Cardiac muscle cell (in vitro differentiated cells and primary cell): Measurements from ENCODE around the gene FBXO48. TPM values are rescaled to one million over a fixed set of nuclear protein-coding genes. Genes with fewer than 3 reads are reported as not detected.
A peak's percentile ranks its signal among the peaks of the same experiment; 100 is the strongest.

ENCODE experiments used
- DNase-seq, 2 donors: peaks; one replicate each; pipeline versions ENCODE4 v3.0.0 to v3.0.0-alpha.2; 2010 to 2017; ENCODE audit warnings: low read depth in 1 of 2, low spot score in 1 of 2
- H3K27ac ChIP-seq: fragments of 200-600 bp; sonication (generic); 2 replicates; pipeline ENCODE4 v1.5.1; 2016
- H3K27me3 ChIP-seq: fragments of 200-600 bp; sonication (generic); 2 replicates; pipeline ENCODE4 v1.6.0; 2016; ENCODE audit warnings: control low read depth
- H3K36me3 ChIP-seq: fragments of 200-600 bp; sonication (generic); 2 replicates; pipeline ENCODE4 v1.5.1; 2016; ENCODE audit warnings: control low read depth
- H3K4me1 ChIP-seq: fragments of 200-600 bp; sonication (generic); 2 replicates; pipeline ENCODE4 v1.8.1; 2017; ENCODE audit warnings: low read depth, mild to moderate bottlenecking, mixed run types
- H3K4me3 ChIP-seq: fragments of 200-600 bp; sonication (generic); 2 replicates; pipeline ENCODE4 v1.5.1; 2016; ENCODE audit warnings: mild to moderate bottlenecking
- H3K9me3 ChIP-seq: fragments of 200-600 bp; sonication (generic); 2 replicates; pipeline ENCODE4 v1.5.1; 2017; ENCODE audit warnings: low read depth, mild to moderate bottlenecking, control low read depth
- polyA plus RNA-seq: library from polyadenylated mRNA; unstranded; fragments of >200 nt; fragmentation: Nextera tagmentation; extraction: Ambion mirVana; gene quantifications from 2 replicates; pipeline ENCODE4 v1.2.1, GENCODE V29; 2016
- total RNA-seq: library from RNA; depleted of rRNA; stranded (reverse); fragments of >200 nt; gene quantifications from 2 replicates; pipeline ENCODE4 v1.2.3, GENCODE V29; 2016
- TF ChIP-seq, protein P1 (sequence below): IDR thresholded peaks from 2 replicates; pipeline ENCODE4 v1.5.1; 2012; ENCODE audit warnings: low read depth, mild to moderate bottlenecking, low read length

Gene FBXO48
- total and polyA plus RNA-seq, 2 experiments from 2014 or later, result 0.50 to 0.66 TPM

DNA sequence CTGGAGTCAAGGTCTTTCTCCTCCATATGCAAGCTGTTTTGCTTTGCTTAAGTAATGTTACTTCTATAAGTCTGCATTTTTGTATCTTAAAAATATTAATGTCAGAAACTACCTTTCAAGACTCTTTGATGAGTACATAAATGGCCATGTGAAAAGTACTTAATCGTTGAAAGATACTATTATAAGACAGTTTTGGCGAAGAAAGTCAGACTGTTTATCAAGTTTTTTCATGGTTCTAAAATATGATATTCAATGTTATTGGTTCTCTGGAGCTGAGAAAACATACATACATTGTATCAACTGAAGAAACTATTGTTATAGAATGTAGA, 25.1 kb downstream of the FBXO48 start:
- Histone ChIP-seq H3K36me3 (no peaks in the 10 kb centered on the region), H3K9me3 (peaks cover 3% of the 10 kb centered on the region), H3K27me3 (no peaks in the 10 kb centered on the region), H3K27ac (no peak overlapping the region), H3K4me3 (no peak overlapping the region), H3K4me1 (peaks cover 21% of the 10 kb centered on the region)
- TF ChIP-seq, protein P1, sequence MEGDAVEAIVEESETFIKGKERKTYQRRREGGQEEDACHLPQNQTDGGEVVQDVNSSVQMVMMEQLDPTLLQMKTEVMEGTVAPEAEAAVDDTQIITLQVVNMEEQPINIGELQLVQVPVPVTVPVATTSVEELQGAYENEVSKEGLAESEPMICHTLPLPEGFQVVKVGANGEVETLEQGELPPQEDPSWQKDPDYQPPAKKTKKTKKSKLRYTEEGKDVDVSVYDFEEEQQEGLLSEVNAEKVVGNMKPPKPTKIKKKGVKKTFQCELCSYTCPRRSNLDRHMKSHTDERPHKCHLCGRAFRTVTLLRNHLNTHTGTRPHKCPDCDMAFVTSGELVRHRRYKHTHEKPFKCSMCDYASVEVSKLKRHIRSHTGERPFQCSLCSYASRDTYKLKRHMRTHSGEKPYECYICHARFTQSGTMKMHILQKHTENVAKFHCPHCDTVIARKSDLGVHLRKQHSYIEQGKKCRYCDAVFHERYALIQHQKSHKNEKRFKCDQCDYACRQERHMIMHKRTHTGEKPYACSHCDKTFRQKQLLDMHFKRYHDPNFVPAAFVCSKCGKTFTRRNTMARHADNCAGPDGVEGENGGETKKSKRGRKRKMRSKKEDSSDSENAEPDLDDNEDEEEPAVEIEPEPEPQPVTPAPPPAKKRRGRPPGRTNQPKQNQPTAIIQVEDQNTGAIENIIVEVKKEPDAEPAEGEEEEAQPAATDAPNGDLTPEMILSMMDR, result no peak
- no peak for DNase-seq

DNA sequence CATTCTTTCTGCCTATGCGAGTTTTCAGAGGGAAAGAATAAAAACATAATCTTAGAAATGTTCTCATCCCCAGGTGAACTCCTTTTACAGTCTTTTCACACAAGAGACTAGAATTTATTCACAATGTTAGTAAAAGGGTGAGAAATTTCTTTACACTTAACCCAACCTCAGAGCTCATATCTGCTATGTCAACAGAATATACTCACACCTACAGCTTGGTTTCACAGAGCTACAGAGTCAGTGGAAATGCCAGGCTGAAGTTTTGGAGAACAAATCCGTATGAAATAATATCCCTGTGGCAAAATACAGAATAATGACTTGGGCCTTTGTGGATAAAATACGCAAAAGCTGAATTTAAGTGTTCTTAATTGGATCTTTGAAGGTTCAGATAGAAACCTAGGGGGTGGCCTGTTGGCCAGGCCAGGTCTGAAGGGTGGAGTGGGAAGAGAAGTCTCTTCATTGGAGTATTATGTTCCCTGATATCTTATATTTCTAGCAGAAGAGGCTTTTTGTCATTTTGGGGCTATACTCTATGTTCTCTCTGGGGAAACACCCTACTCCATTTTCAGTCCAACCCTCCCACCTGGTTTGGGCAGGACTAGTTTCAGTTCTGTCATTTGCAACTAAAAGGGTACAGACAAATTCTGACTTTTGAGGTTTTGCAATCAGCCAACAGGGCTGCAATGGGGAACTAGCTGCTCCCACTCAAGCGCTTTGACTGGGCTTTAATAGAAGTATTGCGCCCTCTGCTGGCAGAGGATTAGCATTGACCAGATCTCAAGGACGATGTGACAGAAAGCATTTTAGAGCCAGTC, 25.7 kb downstream of the FBXO48 start:
- peak; percentile 93 to 96 for DNase-seq
- peaks cover 26% of the 10 kb centered on the region for H3K4me1 ChIP-seq
- peaks cover 3% of the 10 kb centered on the region for H3K9me3 ChIP-seq
- no peaks in the 10 kb centered on the region for H3K27me3 ChIP-seq
- H3K36me3 ChIP-seq, result no peaks in the 10 kb centered on the region
- no peak overlapping the region for H3K4me3 ChIP-seq
- peak overlapping the region; percentile 84 for H3K27ac ChIP-seq
- TF ChIP-seq, protein P1, result peak; percentile 83

GRCh38 chr2:68438455-68439303, 28.4 kb downstream of the FBXO48 start:
- Histone ChIP-seq H3K27me3 (no peaks in the 10 kb centered on the region), H3K27ac (no peak overlapping the region), H3K4me1 (peaks cover 38% of the 10 kb centered on the region), H3K36me3 (no peaks in the 10 kb centered on the region), H3K9me3 (peaks cover 3% of the 10 kb centered on the region), H3K4me3 (no peak overlapping the region)
- TF ChIP-seq, protein P1, result no peak
- peak in 1 of 2 donors; percentile 40 for DNase-seq

- H3K36me3 ChIP-seq, result no peaks in the 10 kb centered on the region
- peaks cover 34% of the 10 kb centered on the region for H3K4me1 ChIP-seq
- no peaks in the 10 kb centered on the region for H3K27me3 ChIP-seq
- DNase-seq, result peak in 1 of 2 donors; percentile 34
- TF ChIP-seq, protein P1, result no peak
- H3K27ac ChIP-seq, result peak overlapping the region; percentile 91
- no peaks in the 10 kb centered on the region for H3K9me3 ChIP-seq
- no peak overlapping the region for H3K4me3 ChIP-seq
Measured at GRCh38 chr2:68436270-68436669, 30.8 kb downstream of the FBXO48 start.

- TF ChIP-seq, protein P1, result no peak
- H3K36me3 ChIP-seq, result no peaks in the 10 kb centered on the region
- peaks cover 32% of the 10 kb centered on the region for H3K4me1 ChIP-seq
- no peak overlapping the region for H3K4me3 ChIP-seq
- no peaks in the 10 kb centered on the region for H3K9me3 ChIP-seq
- no peaks in the 10 kb centered on the region for H3K27me3 ChIP-seq
- peak overlapping the region; percentile 91 for H3K27ac ChIP-seq
- DNase-seq, result peak in 1 of 2 donors; percentile 59
Measured at GRCh38 chr2:68435615-68436014, 31.5 kb downstream of the FBXO48 start.
